WERI-Rb-1 (cell line): ENCODE data around the gene ACHE.

Experiments
- DNase-seq: peaks from one replicate; pipeline ENCODE4 v3.0.0-alpha.2; 2020
- H3K27ac ChIP-seq: fragments of 250-450 bp; sonication (Bioruptor Pico); 2 replicates; pipeline ENCODE4 v1.5.1; 2020; ENCODE audit warnings: mild to moderate bottlenecking, moderate library complexity
- H3K27me3 ChIP-seq: fragments of 250-450 bp; sonication (Bioruptor Pico); 2 replicates; pipeline ENCODE4 v1.5.1; 2021; ENCODE audit warnings: mild to moderate bottlenecking, low read depth, moderate library complexity; ENCODE audit not compliant: insufficient read depth, severe bottlenecking
- H3K36me3 ChIP-seq: fragments of 250-450 bp; sonication (Bioruptor Pico); 2 replicates; pipeline ENCODE4 v1.5.1; 2020; ENCODE audit warnings: mild to moderate bottlenecking, moderate library complexity
- H3K4me3 ChIP-seq: 2 replicates; pipeline ENCODE4 v1.5.1; 2011; ENCODE audit warnings: low read depth, mild to moderate bottlenecking, control low read depth, low read length
- H3K9me3 ChIP-seq: fragments of 250-450 bp; sonication (Bioruptor Pico); 2 replicates; pipeline ENCODE4 v1.5.1; 2021; ENCODE audit warnings: mild to moderate bottlenecking, moderate library complexity; ENCODE audit not compliant: severe bottlenecking
- CTCF ChIP-seq: IDR thresholded peaks from 2 replicates; pipeline ENCODE4 v1.5.1; 2011; ENCODE audit warnings: low read depth, mild to moderate bottlenecking, control low read depth, inconsistent platforms, low read length

Gene ACHE

GRCh38 chr7:100854146-100854895 lies 41.4 kb downstream of the ACHE start:
- Histone ChIP-seq H3K27me3 (peaks cover 3% of the 10 kb centered on the region), H3K4me3 (no peak overlapping the region), H3K9me3 (no peaks in the 10 kb centered on the region), H3K27ac (no peak overlapping the region), H3K36me3 (no peaks in the 10 kb centered on the region)
- TF ChIP-seq CTCF = no peak
- DNase-seq = no peak

- Histone ChIP-seq H3K4me3 (peak within 1 kb of the TSS; percentile 56), H3K27ac (0 out of 2 replicates have a peak within 1 kb of the TSS, but pooled peaks have one; percentile 42)
- TF ChIP-seq CTCF = peak; percentile 90
Measured at GRCh38 chr7:100852048-100852872, 43.4 kb downstream of the ACHE start, which contains the start of gene SLC12A9. Gene SLC12A9, plus strand, starts transcription at chr7:100852713. Its CDS starts 1,485 bp downstream, at chr7:100854198.

GRCh38 chr7:100847360-100847759 lies 48.3 kb downstream of the ACHE start:
- H3K36me3 ChIP-seq = no peaks in the 10 kb centered on the region
- no peak overlapping the region for H3K27ac ChIP-seq
- no peak for DNase-seq
- H3K9me3 ChIP-seq = no peaks in the 10 kb centered on the region
- H3K4me3 ChIP-seq = no peak overlapping the region
- peaks cover 3% of the 10 kb centered on the region for H3K27me3 ChIP-seq
- no peak for TF ChIP-seq CTCF

More at GRCh38 chr7:100852048-100852872, 43.4 kb downstream of the ACHE start, which contains the start of gene SLC12A9:
- H3K27me3 ChIP-seq = peaks cover 3% of the 10 kb centered on the region
- H3K36me3 ChIP-seq = no peaks in the 10 kb centered on the region
- H3K9me3 ChIP-seq = no peaks in the 10 kb centered on the region
- DNase-seq = peak; percentile 86

GRCh38 chr7:100840470-100841100 lies 55.1 kb downstream of the ACHE start:
- H3K27ac ChIP-seq = no peak overlapping the region
- no peak for TF ChIP-seq CTCF
- no peaks in the 10 kb centered on the region for H3K9me3 ChIP-seq
- no peaks in the 10 kb centered on the region for H3K36me3 ChIP-seq
- no peak for DNase-seq
- no peak overlapping the region for H3K4me3 ChIP-seq
- no peaks in the 10 kb centered on the region for H3K27me3 ChIP-seq
